OCI-LY7 (cell line): Measurements from ENCODE around the gene MTMR2.

Source experiments
- CTCF ChIP-seq: fragments of 200-600 bp; sonication (generic); conservative IDR thresholded peaks from 2 replicates; pipeline ENCODE4 v1.5.1; 2014; ENCODE audit warnings: mild to moderate bottlenecking, antibody characterized with exemption, low read length, moderate library complexity, mixed read lengths
- EZH2phosphoT487 ChIP-seq: fragments of 200-600 bp; sonication (generic); IDR thresholded peaks from 2 replicates; pipeline ENCODE4 v1.6.1; 2018; ENCODE audit warnings: low read depth, borderline replicate concordance, mild to moderate bottlenecking, mixed run types, antibody characterized with exemption, low read length, moderate library complexity, mixed read lengths

GRCh38 chr11:95792700-95793099 lies 131.2 kb downstream of the MTMR2 start:
- TF ChIP-seq CTCF (no peak), EZH2phosphoT487 (no peak)
